K562 (cell line): ENCODE data around the gene FAM3C. TPM values are rescaled to one million over a fixed set of nuclear protein-coding genes. Genes with fewer than 3 reads are reported as not detected.

ENCODE experiments used
- BCOR ChIP-seq: fragments of 450-650 bp; IDR thresholded peaks from 2 replicates; pipeline ENCODE4 v1.6.1; 2016
- E2F3 ChIP-seq: fragments of 250-450 bp; sonication (Bioruptor Pico); IDR thresholded peaks from 2 replicates; pipeline ENCODE4 v1.4.0; 2020; ENCODE audit warnings: mild to moderate bottlenecking
- ETS2 ChIP-seq: IDR thresholded peaks from 2 replicates; pipeline ENCODE4 v1.6.1; 2016; ENCODE audit warnings: borderline replicate concordance, missing genetic modification characterization, mild to moderate bottlenecking, moderate library complexity, missing compliant biosample characterization; ENCODE audit not compliant: poor library complexity, severe bottlenecking
- FOSL1 ChIP-seq: fragments of 200-800 bp; sonication (Bioruptor generic); conservative IDR thresholded peaks from 2 replicates; pipeline ENCODE4 v1.6.1; 2016; ENCODE audit warnings: missing genetic modification characterization, missing compliant biosample characterization
- GABPB1 ChIP-seq: sonication (generic); formaldehyde crosslinking; IDR thresholded peaks from 2 replicates; pipeline ENCODE4 v1.8.0; 2022; ENCODE audit warnings: mild to moderate bottlenecking, missing genetic modification reagents
- GATAD2A ChIP-seq: fragments of 450-650 bp; IDR thresholded peaks from 2 replicates; pipeline ENCODE4 v1.6.1; 2017
- HNRNPL ChIP-seq: fragments of 200-400 bp; formaldehyde crosslinking; IDR thresholded peaks from 2 replicates; pipeline ENCODE4 v1.6.1; 2017; ENCODE audit warnings: low read depth, mild to moderate bottlenecking, low read length
- HNRNPLL ChIP-seq: fragments of 200-400 bp; formaldehyde crosslinking; IDR thresholded peaks from 2 replicates; pipeline ENCODE4 v1.6.1; 2017; ENCODE audit warnings: low read length, low read depth, mild to moderate bottlenecking; ENCODE audit not compliant: poor library complexity, severe bottlenecking
- KAT7 ChIP-seq: sonication (generic); formaldehyde crosslinking; IDR thresholded peaks from 2 replicates; pipeline ENCODE4 v1.8.0; 2022; ENCODE audit warnings: missing genetic modification reagents, mild to moderate bottlenecking, borderline replicate concordance
- SMARCB1 ChIP-seq: IDR thresholded peaks from 2 replicates; pipeline ENCODE4 v1.6.1; 2011; ENCODE audit warnings: improper control_type of control experiment, low read depth; ENCODE audit not compliant: insufficient read length
- TEAD2 ChIP-seq: fragments of 450-650 bp; IDR thresholded peaks from 2 replicates; pipeline ENCODE4 v1.6.1; 2016; ENCODE audit warnings: missing genetic modification characterization, control low read depth, missing compliant biosample characterization
- ZC3H11A ChIP-seq: IDR thresholded peaks from 2 replicates; pipeline ENCODE4 v1.6.1; 2012; ENCODE audit warnings: low read depth, low read length, improper control_type of control experiment
- ZNF354B ChIP-seq: fragments of 250-450 bp; sonication (Bioruptor Pico); IDR thresholded peaks from 2 replicates; pipeline ENCODE4 v1.4.0; 2020
- ZNF644 ChIP-seq: fragments of 200-800 bp; sonication (Bioruptor generic); IDR thresholded peaks from 2 replicates; pipeline ENCODE4 v1.6.1; 2016; ENCODE audit warnings: low read depth, missing genetic modification characterization, missing compliant biosample characterization
- ZNF696 ChIP-seq: fragments of 250-450 bp; sonication (Bioruptor Pico); conservative IDR thresholded peaks from 2 replicates; pipeline ENCODE4 v1.4.0; 2020; ENCODE audit warnings: mild to moderate bottlenecking, moderate library complexity
- polyA plus RNA-seq, 8 experiments: library from polyadenylated mRNA; depleted of rRNA in 4 of 8; stranded (reverse) in 5 of 8; unstranded in 3 of 8; fragments of >200 nt; fragmentation: Nextera tagmentation in 2 of 8; fragmentation: Illumina TruSeq in 1 of 8; extraction: Ambion mirVana in 2 of 8; extraction: Trizol in 1 of 8; gene quantifications; 2 replicates each; pipeline versions ENCODE4 v1.2.1 to v1.2.3, GENCODE V29; 2011 to 2014; ENCODE audit warnings: inconsistent platforms in 1 of 8, missing spikeins in 1 of 8
- total RNA-seq, 7 experiments: library from RNA; depleted of rRNA in 6 of 7; stranded (reverse); fragments of >200 nt in 6 of 7; fragmentation: Illumina TruSeq in 2 of 7; extraction: Trizol in 2 of 7; gene quantifications; 2 replicates each; pipeline versions ENCODE4 v1.2.1 to v1.2.3, GENCODE V29; 2011 to 2021; ENCODE audit warnings: low replicate concordance in 1 of 7
- TF ChIP-seq, protein P1 (sequence below): sonication (generic); formaldehyde crosslinking; IDR thresholded peaks from 2 replicates; pipeline ENCODE4 v1.8.0; 2023; ENCODE audit warnings: mild to moderate bottlenecking, missing genetic modification reagents
- TF ChIP-seq, protein P2 (sequence below): sonication (generic); formaldehyde crosslinking; IDR thresholded peaks from 2 replicates; pipeline ENCODE4 v1.8.1; 2023; ENCODE audit warnings: mild to moderate bottlenecking, missing genetic modification reagents
- TF ChIP-seq, protein P3 (sequence below): sonication (generic); formaldehyde crosslinking; IDR thresholded peaks from 2 replicates; pipeline ENCODE4 v1.5.0; 2020; ENCODE audit warnings: missing genetic modification reagents

The FAM3C gene
- total and polyA plus RNA-seq, 9 of the 15 experiments (the other 6 are each of a cell fraction or from before 2014, with no cell fraction given) = 10.6 to 42.6 (median 30.0) TPM

DNA sequence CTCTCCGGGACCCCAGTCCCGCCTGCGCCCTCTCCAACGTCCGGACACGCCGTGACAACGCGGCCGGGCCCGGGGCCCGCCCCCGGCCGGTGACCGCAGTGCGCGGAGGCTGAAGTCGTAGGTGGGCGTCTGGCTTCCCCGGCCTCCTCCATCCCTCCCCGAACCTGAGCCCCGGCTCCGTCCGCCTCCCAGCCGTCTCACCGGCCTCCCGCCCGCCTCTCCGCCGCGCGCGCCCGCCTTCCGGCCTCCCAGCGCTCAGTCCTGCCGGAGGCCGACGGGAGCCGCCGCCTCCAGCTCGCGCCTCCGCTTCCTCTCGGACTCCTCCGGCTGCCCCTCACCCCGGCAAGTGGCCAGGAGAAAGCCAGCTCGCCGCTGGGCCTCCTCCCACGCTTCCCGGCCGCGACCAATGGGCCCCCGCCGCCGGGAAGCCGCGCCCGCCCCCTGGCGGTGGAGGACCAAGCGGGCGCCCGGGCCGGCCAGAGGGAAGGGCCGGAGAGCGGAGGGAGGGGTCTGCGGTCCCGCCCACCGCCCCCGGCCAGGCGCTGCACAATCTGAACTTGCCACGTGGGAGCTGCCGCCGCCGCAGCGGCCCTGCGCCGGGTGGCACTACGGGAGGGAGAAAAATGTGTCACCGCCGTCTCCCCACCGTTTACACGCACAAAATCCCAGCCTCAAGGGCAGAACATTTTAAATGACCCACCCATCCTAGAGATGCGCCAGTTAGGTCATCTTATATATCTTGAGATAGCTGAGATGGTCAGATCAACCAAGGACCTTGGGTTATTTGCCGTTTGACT is at the start of gene FAM3C (continued):
- TF ChIP-seq SMARCB1 (no peak), ZC3H11A (no peak), ETS2 (tag) (no peak), FOSL1 (peak; percentile 67), TEAD2 (tag) (no peak), KAT7 (peak; percentile 100), E2F3 (CRISPR knock-in tag) (0 out of 2 replicates have a peak, but pooled peaks have one; percentile 23), GABPB1 (CRISPR knock-in tag) (peak; percentile 83), ZNF644 (tag) (peak; percentile 54; the same call in 1 of the 2 replicates), ZNF354B (CRISPR knock-in tag) (no peak), ZNF696 (no peak), HNRNPLL (peak; percentile 72), BCOR (peak; percentile 64; the same call in 1 of the 2 replicates), HNRNPL (peak; percentile 83; the same call in 1 of the 2 replicates), GATAD2A (peak; percentile 82)
- TF ChIP-seq, protein P1, sequence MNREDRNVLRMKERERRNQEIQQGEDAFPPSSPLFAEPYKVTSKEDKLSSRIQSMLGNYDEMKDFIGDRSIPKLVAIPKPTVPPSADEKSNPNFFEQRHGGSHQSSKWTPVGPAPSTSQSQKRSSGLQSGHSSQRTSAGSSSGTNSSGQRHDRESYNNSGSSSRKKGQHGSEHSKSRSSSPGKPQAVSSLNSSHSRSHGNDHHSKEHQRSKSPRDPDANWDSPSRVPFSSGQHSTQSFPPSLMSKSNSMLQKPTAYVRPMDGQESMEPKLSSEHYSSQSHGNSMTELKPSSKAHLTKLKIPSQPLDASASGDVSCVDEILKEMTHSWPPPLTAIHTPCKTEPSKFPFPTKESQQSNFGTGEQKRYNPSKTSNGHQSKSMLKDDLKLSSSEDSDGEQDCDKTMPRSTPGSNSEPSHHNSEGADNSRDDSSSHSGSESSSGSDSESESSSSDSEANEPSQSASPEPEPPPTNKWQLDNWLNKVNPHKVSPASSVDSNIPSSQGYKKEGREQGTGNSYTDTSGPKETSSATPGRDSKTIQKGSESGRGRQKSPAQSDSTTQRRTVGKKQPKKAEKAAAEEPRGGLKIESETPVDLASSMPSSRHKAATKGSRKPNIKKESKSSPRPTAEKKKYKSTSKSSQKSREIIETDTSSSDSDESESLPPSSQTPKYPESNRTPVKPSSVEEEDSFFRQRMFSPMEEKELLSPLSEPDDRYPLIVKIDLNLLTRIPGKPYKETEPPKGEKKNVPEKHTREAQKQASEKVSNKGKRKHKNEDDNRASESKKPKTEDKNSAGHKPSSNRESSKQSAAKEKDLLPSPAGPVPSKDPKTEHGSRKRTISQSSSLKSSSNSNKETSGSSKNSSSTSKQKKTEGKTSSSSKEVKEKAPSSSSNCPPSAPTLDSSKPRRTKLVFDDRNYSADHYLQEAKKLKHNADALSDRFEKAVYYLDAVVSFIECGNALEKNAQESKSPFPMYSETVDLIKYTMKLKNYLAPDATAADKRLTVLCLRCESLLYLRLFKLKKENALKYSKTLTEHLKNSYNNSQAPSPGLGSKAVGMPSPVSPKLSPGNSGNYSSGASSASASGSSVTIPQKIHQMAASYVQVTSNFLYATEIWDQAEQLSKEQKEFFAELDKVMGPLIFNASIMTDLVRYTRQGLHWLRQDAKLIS = peak; percentile 96
- TF ChIP-seq, protein P2, sequence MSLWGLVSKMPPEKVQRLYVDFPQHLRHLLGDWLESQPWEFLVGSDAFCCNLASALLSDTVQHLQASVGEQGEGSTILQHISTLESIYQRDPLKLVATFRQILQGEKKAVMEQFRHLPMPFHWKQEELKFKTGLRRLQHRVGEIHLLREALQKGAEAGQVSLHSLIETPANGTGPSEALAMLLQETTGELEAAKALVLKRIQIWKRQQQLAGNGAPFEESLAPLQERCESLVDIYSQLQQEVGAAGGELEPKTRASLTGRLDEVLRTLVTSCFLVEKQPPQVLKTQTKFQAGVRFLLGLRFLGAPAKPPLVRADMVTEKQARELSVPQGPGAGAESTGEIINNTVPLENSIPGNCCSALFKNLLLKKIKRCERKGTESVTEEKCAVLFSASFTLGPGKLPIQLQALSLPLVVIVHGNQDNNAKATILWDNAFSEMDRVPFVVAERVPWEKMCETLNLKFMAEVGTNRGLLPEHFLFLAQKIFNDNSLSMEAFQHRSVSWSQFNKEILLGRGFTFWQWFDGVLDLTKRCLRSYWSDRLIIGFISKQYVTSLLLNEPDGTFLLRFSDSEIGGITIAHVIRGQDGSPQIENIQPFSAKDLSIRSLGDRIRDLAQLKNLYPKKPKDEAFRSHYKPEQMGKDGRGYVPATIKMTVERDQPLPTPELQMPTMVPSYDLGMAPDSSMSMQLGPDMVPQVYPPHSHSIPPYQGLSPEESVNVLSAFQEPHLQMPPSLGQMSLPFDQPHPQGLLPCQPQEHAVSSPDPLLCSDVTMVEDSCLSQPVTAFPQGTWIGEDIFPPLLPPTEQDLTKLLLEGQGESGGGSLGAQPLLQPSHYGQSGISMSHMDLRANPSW = no peak
- TF ChIP-seq, protein P3, sequence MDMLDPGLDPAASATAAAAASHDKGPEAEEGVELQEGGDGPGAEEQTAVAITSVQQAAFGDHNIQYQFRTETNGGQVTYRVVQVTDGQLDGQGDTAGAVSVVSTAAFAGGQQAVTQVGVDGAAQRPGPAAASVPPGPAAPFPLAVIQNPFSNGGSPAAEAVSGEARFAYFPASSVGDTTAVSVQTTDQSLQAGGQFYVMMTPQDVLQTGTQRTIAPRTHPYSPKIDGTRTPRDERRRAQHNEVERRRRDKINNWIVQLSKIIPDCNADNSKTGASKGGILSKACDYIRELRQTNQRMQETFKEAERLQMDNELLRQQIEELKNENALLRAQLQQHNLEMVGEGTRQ (CRISPR knock-in tag) = peak; percentile 77
